LoVo (cell line): Measurements from ENCODE around the gene TSEN2.
A peak's percentile ranks its signal among the peaks of the same experiment; 100 is the strongest.

Source experiments
- DNase-seq: peaks from one replicate; pipeline ENCODE4 v3.0.0-alpha.2; 2016; ENCODE audit warnings: low spot score

Gene TSEN2

GRCh38 chr3:12556690-12557472 lies 72.6 kb downstream of the TSEN2 start, which contains the start of gene MKRN2:
Gene MKRN2 (plus strand): TSS chr3:12557087. CDS start chr3:12557151, 64 bp downstream.
- DNase-seq: peak; percentile 89

DNA sequence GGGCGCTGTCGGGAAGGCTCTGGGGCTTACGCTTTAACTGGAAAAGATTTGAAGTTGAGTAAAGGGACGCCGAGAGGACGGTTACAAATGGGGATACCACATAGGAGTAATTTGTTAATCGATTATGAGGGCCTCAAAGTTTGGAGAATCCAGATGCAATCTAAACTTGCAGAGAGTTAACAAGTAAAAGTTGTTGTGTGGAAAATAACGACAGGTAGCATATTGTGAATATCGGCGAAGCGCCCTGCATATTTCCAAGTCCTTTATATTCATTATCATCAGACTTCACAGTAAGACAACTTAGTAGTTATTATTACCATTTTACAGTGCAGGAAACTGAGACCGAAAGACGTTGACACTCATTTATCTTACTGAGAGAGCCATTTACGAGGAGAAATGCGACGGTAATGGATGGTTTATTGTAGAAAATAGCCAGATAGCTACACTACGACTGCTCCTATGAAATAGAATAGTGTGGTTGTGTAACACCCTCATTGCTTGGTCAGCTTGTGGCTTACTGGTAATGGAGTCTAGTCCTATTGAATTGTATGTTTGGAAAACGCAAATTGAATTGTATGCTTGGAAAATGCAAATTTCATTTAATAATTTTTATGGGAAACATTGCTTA lies 73.3 kb downstream of the TSEN2 start:
- DNase-seq: peak; percentile 12

- DNase-seq: peak; percentile 23
Measured at GRCh38 chr3:12558706-12559105, 74.4 kb downstream of the TSEN2 start.

- DNase-seq: no peak
Measured at GRCh38 chr3:12559520-12559919, 75.2 kb downstream of the TSEN2 start.

DNA sequence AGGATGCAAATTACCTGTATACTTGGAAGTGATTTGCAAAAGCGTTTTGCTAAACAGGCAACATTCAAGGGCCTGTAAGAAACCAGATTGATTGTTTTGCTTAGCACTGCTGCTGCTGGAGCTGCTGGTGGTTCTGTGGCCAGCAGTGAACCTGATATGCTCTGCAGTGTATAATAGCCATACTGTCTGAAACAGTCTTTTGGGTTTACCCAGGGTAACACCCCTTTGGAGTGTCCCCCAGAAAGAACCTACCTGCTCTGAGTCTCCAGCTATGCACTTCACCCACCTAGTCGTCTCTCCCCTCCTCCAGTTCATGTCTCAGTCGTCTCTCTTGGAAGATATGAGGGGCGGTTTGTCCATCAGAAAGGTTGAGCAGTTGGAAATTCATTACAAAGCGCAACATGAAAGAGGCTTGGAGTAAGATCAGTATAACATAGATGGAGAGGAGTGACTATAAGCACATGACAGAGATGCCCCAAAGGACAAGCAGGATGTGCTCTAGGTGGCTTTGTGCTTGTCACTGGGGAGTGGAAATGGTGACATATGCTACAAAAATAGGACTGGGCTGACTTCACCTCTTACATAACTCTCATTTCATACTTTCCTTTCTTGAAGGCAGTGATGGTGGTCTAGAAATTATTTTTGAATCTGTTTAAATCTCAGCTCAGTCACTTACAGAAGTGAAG lies 76.4 kb downstream of the TSEN2 start:
- no peak for DNase-seq

DNA sequence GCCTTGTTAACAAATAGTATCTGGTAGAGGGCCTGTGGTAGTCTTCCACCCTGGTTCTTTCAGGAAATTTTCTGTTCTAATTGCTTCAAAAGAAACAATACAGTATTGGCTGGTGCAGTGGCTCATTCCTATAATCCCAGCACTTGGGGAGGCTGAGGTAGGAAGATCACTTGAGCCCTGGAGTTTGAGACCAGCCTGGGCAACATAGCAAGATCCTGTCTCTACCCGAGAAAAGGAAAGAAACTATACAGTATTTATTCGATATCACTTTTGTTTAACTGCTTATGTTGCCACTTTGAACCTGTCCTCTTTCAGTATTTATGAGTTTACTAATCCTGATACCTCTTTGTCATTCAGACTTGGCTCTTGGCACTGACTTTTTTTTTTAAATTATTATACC lies 77.1 kb downstream of the TSEN2 start:
- DNase-seq: no peak

DNA sequence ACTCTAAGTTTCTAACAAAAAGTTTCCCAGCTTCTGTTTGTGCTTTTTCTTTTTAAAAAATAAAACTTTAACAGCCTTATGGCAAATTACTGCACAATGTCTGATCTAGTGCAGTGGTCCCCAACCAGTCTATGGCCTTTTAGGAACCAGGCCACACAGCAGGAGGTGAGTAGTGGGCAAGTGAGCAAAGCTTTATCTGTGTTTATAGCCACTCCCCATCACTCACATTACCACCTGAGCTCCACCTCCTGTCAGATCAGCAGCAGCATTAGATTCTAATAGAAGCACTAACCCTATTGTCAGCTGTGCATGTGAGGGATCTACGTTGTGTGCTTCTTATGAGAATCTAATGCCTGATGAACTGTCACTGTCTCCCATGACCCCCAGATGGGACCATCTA lies 78.2 kb downstream of the TSEN2 start:
- no peak for DNase-seq

GRCh38 chr3:12566976-12567375 lies 82.7 kb downstream of the TSEN2 start:
- no peak for DNase-seq

GRCh38 chr3:12568747-12569146 lies 84.5 kb downstream of the TSEN2 start:
- no peak for DNase-seq

- DNase-seq: no peak
Measured at GRCh38 chr3:12569836-12570235, 85.6 kb downstream of the TSEN2 start.

GRCh38 chr3:12571986-12572385 lies 87.7 kb downstream of the TSEN2 start:
- DNase-seq: no peak

- no peak for DNase-seq
Measured at GRCh38 chr3:12574131-12574530, 89.9 kb downstream of the TSEN2 start.

- no peak for DNase-seq
Measured at GRCh38 chr3:12574661-12575060, 90.4 kb downstream of the TSEN2 start.

DNA sequence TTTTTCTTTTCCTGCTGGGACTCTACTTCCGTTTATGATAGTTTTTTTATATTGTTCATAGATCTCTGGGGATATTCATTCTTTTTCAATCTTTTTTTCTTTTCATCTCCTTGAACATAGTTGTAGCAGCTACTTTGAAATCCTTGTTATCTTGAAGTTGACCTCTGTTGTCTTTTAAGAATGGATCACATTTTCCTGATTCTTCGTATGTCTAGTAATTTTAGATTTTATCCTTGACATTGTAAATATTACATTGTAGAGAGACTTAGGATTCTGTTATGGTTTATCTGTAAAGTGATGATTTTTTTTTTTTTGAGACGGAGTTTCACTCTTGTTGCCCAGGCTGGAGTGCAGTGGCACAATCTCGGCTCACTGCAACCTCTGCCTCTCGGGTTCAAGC lies 93.1 kb downstream of the TSEN2 start:
- no peak for DNase-seq

DNA sequence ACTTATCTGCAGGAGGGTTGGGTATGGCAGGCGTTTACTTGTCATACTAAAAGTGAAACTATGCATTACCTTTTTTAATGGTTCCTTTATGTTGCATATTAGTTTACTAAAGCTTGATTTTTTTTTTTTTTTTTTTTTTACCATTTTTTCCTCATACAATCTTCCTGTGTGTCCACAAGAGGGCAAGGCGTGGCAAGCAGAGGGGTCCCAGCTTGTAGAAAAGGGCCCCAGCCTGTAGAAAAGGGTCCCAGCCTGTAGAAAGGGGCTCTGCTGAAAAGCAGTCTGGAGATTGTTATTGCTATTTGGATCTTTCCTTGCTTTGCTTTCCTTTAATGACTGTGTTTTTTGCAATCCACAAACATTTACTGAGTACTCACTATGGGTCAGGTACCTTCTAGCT lies 94.5 kb downstream of the TSEN2 start:
- no peak for DNase-seq

GRCh38 chr3:12579456-12579855 lies 95.2 kb downstream of the TSEN2 start:
- no peak for DNase-seq

DNA sequence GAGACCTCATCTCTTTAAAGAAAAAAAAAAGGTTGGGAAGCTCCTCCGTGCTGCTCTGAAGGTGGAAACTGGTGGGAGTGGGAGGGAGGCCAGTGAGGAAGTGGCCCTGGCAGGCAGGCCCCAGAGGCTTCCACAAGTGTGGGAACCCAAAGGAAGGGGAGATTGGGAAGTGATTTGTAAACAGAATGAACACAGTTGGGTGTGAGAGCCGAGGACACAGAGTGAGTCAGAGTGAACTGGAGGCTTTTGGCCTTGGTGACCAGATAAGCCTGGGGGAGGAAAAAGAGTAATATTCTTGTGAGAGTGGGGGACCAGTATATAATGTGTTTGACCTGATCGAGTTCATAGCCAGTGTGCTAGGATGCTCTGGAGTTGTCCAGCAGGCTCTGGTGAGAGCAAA lies 95.6 kb downstream of the TSEN2 start:
- no peak for DNase-seq

GRCh38 chr3:12582730-12583129 lies 98.5 kb downstream of the TSEN2 start:
- DNase-seq: no peak
